Activated CD4-positive, alpha-beta T cell treated with anti-CD3 and anti-CD28 coated beads, Interleukin-2, amount 50 U/mL, for 24 hours (primary cell): Measurements from ENCODE around the gene KRTAP5-1.
A peak's percentile ranks its signal among the peaks of the same experiment; 100 is the strongest.

ENCODE experiments used
- DNase-seq, 2 donors: peaks; one replicate each; pipeline ENCODE4 v3.0.0-alpha.2; 2020; ENCODE audit warnings: low read depth in 1 of 2, low spot score in 1 of 2

KRTAP5-1 gene

DNA sequence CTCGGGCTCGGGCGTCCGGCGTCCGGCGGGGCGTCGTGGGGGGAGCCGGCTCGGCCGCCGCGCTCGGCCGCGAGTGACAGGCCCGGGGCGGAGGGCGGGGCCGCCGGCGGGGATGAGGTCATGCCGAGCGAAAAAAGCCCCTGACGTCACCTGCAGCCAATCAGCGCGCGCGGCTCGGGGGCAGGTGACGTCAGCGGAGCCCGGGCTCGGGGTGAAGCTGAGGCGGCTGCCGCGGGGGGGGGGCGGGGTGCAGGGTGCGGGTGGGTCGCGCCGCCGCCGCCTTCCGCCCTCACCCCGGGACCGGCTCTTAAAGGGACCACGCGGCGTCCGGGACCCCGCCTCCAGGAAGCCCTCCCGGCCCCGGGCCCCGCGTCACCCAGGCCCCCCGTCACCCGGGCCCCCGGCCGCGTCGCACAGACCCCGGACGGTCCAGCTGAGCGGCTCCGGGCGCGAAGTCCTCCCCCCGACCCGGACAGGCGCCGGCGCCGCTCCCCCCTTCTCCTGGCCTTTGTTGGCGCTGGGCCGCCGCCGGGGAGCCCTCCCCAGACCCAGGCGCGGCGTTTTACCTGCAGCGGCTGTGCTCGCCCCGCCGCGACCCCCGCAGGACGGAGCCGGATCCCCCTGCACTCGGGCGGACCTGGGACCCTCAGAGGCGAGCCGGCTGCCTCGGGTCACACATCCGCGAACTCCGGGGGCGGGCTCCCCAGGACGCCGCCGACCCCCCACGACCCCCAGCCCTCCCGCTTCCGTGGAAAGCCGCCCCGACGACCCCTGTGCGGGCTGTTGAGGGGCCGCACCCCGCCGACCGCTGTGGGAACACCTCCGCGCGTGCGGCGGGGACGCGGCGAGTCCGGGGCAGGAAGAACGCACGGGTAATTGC, 12.6 kb downstream of the KRTAP5-1 start, which contains the start of gene DUSP8:
Gene DUSP8 (minus strand): TSS at position 75 of the 880 bp plus-strand sequence. CDS start 6,445 bp downstream, outside the sequence.
- peak; percentile 86 to 87 for DNase-seq

DNA sequence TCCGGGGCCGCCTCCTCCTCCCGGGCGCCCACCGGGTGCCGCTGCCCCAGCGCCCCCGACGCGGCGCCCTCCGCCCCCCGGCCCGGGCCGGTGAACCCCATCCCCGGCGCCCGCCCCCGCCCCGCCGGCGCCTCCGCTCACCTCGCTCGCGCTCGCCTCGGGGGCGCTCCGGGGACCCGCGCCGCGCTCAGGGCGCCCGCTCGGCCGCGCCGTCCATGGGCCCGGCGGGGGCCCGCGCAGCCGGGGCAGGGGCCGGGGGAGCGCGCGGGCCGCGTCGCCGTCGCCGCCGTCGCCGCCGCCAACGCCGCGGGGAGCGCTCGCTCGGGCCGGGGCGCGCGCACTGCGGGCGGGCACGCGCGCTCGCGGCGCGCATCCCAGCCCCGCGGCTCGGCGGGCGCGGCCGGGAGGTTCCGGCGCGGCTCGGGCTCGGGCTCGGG, 13.3 kb downstream of the KRTAP5-1 start:
- no peak for DNase-seq

DNA sequence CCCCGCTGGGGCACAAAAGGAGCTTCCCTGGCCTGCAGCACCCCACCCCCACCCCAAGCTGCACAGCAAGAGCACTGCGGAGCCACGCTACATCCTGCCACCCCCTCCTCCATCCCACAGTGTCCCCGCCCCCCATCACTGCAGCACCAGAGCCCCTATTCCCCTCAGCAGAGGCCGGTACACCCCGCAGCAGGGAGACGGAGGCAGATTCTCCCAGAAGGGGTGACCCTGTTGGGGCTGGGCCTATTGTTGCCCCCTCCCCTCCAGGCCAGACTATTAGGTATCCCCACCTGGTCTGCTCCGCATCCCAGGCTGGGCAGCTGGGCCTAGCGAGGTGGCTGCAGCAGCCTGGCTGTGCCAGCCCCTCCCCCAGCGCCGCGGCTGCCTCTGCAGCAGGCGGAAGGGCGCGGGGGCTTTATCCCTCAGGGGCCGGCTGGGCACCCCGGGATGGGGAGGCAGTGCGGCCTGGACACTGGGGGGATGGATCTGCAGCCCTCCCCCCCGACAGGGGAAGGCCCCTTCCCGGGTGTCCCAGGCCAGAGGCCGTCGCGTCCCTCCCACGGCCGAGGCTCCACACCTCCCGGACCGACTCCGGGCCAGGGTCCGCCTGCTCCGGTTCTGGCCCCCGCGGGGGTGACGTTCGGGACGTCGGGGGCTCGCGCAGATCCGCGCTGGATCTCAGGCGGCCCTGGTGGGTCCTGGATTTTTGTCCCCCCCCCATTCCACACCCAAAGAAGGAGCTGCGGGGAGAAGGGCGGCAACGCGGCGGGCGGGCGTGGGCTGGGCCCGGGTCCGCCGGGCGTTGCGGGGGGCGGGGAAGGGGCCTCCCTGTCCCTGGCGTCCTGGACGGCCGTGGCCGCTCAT, 14.0 kb downstream of the KRTAP5-1 start:
- no peak for DNase-seq

DNA sequence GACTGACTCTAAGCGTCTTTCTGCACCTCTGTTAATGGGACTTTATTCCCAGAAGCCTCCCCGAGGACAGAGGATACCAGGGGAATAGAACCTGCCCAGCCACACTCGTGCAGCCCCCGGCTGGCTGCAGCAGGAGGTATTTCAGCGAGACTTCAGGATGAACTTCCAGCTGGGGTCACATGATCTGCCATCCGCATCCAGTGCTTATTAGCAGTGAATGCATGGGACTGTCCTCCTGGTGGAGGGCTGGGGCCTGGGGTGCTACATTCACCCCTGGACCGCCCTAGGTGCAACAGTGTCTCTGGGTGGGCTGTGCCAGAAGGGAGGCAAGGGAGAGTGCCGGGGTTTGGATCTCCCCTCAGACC, 14.6 kb downstream of the KRTAP5-1 start:
- no peak for DNase-seq

DNA sequence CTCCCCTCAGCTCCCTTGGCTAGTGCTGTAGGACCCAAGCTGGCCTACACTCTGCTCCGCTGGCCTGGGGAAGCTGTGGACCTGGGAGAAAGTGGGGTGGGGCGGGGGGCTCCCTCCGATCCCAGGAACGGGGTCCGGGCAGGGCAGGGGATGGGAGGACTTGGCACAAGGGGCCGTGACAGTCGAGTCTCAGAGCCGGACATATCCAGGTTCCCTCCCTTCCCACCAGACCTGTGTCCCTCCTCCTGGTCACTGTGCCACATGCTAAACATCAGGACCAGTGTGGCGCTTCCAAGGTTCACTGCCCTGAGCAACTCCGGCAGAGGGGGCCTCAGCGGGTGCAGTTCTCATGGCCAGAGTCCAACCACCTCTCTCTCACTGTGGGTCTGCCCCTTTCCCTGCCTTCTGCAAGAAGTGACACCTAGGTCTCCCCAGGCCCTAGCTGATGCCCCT, 15.1 kb downstream of the KRTAP5-1 start:
- DNase-seq, result no peak

DNA sequence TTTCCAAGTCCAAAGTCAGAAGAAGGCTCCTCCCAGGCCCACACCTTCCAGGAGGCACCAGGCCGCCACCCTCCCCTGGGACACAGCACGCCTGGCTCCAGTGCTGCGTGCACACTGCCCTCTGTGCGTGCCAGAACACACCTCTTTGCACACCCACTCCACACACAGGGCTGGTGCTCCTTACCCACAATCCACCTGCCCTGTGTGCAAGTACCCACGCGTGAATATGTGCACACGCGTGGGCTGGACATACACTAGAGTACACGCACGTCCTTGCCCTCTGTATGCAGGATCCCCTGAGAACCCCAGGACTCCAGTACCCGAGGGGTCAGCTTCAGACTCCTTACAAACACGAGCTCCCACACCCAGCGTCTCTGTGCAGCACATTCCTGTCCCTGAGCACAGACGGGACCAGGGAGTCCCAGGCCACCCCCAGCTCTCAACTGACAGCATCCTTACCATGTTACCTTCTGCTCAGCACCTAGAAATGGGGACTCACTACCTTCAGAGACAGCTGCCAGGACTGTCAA, 15.8 kb downstream of the KRTAP5-1 start:
- no peak for DNase-seq

DNA sequence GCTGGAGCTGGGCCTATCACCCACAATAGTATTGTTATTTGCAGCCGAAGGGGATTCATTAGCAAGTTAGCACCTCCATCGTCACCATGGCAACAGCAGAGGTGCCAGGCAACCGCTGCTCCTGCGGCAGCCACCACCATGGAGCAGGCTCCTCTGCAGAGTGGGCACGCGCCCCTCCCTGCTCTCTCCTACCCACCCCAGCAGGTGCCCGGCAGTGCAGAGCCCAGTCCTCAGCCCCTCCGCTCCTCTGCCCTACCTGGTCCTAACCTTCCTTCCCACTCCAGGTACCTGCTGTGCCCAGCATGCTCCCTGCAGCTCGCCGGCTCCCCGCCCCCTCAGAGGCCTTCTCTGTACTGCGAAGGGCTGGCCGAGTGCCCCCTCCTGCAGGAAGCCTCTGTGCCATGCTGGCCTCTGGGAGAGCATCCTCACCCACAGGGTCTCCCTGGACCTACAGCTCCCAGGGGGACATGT, 16.6 kb downstream of the KRTAP5-1 start:
- DNase-seq, result no peak

DNA sequence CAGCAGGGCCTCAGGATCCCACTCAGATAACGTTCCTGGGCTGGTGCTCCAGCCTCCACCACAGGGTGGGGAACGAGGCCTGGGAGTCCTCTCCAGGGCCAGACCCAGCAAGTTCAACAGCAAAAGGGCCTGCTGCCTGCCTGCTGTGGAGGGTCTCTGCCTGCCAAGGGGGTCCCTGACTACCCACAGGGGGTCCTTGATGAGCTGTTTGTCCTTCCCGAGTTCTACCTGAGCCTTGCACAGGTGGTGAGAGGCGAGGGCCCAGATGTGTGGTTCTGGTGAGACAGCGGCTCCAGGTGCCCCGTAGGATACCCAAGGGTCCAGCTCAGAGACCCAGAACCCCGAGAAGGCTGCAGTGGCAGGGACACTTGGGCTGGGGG, 17.4 kb downstream of the KRTAP5-1 start:
- DNase-seq, result no peak

DNA sequence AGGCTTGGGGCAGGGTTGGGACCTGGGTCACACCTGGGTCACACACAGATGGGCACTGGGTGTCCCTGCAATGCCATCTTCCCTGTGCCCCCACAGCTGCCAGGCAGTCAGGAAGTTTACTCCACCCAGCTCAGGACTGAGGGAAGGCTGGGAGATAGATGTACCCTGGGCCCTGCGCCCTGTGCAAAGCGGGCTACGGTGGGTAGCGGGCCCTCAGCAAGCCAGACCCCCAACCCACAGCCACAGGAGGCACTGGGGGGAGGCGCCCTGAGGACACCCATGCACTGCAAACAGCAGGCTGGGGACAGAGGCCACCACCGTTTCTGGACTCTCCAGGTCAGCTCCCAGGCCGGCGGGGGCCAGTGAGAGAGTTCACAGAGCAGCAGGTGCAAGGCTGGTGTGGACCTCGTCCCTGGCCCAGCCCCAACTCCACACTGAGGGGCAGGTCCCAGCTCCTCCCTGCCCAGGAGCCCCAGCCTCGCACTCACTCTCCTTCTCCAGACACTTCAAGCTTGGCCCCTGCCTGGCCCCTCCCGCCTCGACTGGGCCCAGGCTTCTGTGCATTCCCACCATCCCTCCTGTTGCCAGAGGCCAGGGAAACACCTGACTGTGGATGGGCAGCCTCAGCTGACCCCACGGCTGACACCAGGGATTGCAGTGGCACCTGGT, 17.9 kb downstream of the KRTAP5-1 start:
- no peak for DNase-seq

DNA sequence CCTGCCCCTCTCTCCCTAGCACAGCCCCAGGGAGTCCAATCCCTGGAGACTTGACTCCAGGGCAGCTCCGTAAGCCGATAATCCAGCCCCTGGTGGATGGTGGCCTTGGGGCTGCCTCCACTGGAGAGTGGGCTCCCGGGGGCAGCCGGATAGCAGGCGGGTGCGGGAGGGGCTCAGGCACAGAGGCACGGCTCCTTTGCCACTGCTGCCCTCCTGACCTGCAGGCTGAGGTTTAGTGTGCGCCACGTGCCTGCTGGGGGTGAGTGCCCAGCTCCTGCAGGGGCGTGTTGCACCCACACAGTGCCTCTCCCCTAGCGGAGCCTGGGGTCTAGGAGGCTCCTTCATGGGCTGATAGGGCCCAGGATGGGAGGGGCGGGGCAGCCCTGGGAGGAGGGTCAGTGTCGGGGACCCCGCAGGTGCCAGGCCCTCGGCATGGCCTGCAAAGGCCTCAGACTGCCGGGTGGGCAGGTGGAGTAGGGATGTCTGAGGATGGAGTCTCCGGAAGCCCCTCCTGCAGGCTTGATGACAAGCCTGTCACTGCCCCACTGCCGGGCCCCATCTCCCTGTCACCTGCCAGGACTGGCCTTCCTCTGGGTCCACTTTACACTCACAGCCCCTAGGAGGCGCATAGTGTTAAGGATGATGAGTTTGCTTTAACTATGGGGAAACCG, 18.6 kb downstream of the KRTAP5-1 start:
- no peak for DNase-seq

DNA sequence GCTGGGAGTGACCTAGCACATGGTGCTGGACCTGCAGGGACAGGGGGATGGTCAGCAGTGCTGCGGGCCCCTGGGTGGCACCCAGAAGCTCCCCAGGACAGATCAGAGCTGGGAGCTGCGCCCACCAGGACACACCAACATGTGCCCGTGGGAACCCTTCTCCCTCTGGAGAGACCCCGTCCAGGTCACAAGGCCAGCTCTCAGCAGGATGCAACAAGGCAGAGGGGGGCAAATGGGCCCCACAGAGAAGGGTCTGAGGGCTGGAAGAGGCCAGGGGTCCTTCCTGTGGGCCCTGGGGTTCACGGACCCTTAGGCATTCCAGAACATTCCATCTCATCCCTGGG, 19.2 kb downstream of the KRTAP5-1 start:
- DNase-seq, result no peak

DNA sequence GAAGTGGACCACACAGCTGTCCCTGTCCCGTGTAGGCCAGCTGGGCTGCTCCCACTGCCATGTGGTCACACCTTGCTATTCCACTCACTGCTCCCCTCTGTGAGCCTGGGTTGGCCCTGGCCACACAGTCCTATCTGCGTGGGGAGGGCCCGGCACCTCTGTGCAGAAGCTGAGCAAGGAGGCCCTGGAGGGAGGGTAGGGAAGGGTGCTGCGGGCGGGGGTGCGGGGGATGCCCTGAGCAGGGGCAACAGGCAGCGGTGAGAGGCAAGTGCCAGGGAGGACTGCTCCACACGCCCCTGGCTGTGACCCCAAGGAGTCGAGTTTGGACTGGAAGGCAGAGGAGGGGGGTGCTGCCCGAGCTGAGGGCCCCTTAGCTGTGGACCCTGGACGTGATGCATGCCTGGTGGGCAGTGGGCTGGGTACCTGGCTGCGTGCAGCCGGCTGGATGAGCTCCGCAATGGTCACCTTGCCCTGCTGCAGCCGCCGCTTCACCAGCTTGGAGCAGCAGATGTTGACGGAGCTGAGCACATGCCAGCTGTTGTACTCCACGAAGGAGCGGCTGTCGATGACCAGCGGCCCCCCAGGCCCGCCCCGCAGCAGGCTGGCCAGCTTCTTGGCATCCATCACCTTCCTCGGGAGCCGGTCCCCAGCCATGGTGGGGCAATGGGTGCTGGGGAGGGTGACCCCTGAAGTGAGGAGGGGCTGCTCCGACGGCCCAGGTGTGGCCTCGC, 19.7 kb downstream of the KRTAP5-1 start:
- no peak for DNase-seq

DNA sequence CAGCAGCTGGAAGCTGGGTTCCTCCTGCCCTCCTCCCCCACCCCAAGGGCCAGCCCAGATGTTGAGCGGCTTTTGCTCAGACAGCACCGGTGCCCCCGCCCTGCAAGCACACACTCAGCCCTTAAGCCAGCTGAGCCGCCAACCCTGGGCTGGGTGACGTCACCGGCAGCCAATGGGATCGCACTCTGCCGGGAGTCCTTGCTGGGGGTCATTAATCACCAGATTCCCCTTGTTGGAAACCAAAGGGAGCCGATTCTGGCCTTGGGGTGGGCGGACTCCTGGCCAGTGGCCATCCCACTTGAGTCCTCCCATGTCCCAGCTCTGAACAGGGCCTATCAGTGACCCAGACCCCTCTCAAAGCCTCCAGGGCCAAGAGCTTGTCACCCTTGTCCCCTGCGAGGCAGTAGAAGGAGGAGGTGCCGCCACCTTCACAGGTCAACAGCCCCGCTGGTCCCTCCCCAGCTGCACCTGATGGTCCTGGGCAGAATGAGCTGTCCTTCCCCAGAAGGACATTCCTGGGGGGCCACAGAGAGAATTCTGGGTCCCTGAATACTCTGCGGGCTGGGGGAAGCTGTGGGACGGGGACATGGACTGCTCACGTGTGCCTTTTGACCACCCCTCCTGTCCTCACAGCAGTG, 20.4 kb downstream of the KRTAP5-1 start:
- DNase-seq, result no peak

DNA sequence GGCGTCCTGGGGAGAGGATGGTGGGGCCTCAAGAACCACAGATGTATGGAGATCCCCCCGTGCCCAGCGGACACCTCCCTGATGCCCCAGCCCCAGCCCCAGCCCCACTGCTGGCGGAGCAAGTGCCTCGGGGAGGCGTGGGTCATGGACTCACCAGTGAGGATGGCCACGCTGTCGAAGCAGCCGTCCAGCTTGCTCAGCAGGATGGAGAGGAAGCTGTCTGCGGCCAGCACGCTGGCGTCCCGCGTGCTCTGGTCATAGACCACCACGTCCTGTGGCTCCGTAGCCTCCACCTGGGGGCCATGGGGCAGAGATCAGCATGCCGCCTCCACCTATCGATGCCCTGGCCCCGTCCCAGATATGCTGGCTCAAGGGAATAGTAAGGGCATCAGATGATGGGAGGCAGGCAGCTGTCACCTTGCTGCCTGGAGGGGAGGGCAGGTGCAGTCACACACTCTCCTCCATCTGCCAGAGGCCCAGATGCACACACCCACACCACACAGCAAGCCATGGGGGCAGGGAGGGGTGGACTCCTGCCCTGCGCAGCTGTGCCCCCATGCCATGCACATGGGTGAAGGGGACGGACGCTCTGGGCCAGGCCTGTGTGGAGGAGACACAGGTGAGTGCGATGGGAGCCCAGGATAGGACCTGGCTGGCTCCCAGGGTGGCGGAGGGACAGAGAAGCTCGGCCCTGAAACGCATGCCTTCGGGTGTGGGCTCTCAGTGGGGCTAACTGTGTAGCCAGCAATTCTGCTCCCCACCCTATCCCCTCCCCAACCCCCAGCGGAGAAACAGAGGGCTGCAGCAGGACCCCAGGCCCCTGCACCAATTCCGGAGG, 21.2 kb downstream of the KRTAP5-1 start:
- no peak for DNase-seq

DNA sequence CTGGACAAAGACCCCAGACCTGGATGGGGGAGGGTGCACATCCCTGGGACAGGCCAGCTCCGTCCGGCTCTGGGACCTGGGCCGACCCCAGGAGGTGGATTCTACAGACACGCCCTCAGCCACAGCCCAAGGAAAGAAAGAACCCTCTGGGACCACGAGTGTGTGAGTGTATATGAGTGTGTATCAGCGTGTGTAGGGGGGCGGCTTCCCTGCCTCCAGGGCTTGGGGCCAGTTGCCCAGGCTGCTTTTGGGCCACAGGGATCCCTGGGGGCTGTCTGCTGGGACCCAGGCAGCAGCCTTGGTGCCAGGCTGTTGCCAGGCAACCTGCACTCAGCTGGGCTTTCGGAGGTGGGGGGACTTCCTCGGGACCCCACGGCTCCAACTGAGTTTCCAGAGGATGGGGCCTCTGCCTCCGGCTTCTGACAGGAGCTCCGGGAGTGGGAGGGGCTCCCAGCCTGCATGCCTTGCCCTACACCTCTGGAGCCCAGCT, 21.9 kb downstream of the KRTAP5-1 start:
- DNase-seq, result no peak

DNA sequence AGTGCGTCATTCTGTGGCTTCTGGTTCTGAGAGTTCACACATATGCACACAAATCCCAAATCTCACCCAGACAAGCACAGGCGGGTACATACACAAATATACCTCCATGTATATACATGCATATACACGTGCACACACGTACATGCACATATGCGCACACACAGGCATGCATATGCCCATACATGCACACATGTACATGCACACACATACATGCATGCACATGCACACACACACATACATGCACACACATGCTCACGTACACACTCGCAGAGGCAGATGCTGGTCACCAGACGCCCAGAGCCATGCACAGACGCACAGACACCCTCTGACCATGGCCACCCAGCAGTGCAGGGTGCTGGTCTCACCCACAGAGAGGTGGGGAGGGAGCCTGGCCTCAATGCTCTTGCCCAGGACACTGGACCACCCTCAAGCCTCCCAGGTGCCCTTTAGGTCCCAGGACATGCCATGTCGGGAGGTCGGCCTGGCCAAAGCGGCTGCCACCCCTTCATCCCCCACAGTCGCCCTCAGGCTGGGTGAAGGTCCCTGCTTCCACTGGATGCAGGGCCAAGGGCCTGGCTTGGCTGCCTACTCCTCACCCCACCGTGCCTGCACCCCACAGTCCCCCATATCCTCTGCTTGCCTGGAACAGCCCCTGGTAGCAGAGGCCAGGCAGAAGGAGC, 22.5 kb downstream of the KRTAP5-1 start:
- no peak for DNase-seq

DNA sequence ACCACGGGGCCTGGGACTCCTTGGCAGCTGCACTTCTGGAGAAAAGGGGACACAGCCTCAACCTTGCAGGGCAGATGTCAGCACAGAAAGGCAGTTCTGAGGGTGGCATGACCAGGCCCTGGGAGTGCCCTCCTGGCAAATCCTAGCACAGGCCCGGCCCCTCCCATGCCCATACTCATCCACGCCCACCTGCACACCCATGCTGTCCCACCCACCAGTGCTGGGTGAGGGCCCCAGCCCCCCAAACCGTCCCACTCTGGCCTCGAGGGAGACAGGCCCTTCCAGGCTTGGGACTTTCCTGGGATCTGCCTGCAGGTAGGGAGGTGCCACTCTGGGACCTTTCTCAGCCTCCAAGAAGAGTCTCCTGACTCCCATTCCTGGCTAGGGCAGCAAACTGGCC, 23.1 kb downstream of the KRTAP5-1 start:
- no peak for DNase-seq

DNA sequence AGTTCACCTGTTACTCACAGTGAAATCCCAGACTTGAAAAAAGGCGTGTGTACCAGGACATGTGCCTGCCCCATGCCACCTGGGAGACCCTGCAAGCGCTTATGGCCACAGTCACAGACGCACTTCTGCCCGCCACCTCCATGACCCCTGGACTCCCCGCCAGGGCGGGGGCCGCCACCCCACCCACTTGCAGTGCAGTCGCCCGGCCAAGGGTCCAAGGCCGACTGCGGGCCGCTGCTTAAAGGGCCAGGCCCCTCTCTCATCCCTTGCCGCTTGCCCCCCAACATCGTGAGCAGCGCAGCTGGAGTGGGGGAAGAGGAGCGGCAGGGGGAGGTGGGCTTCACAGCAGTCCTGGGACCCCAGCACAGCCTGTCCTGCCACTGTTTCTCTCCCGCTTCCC, 23.8 kb downstream of the KRTAP5-1 start:
- DNase-seq, result no peak
